ENCODE data around the gene PDE2A.

- TF ChIP-seq CTCF (IDR thresholded peaks at IDR 0.05) (no peak), EZH2 (IDR thresholded peaks at IDR 0.05; ENCODE audit: borderline replicate concordance, insufficient read depth, low read depth, low read length, poor library complexity, severe bottlenecking) (no peak)
These were observed 105.4 kb downstream of the PDE2A start for GRCh38 chr11:72568861-72569260.

Measured in B cell (primary cell).